Activated CD8-positive, alpha-beta memory T cell treated with anti-CD3 and anti-CD28 coated beads, Interleukin-2, amount 50 U/mL, for 4 hours (primary cell): ENCODE measurements around the gene FNIP2.
"Not testable (repeated sequence)": the region's sequence is repeated elsewhere in the genome, so short reads cannot be mapped to it uniquely, and the experiment has no call there.

ENCODE experiments used
- DNase-seq: peaks from one replicate; pipeline ENCODE4 v3.0.0-alpha.2; 2020

The FNIP2 gene

GRCh38 chr4:158796370-158797140, 27.7 kb downstream of the FNIP2 start:
- no peak for DNase-seq

- no peak for DNase-seq
Measured at GRCh38 chr4:158798062-158798461, 29.2 kb downstream of the FNIP2 start.

GRCh38 chr4:158799013-158799770, 30.4 kb downstream of the FNIP2 start:
- no peak for DNase-seq

- no peak for DNase-seq
Measured at GRCh38 chr4:158799856-158800255, 31.0 kb downstream of the FNIP2 start.

GRCh38 chr4:158801066-158801465, 32.2 kb downstream of the FNIP2 start:
- no peak for DNase-seq

GRCh38 chr4:158801677-158802076, 32.9 kb downstream of the FNIP2 start:
- DNase-seq = no peak

- no peak for DNase-seq
Measured at GRCh38 chr4:158802914-158803313, 34.1 kb downstream of the FNIP2 start.

- DNase-seq = no peak
Measured at GRCh38 chr4:158805635-158806471, 37.0 kb downstream of the FNIP2 start.

GRCh38 chr4:158807691-158808090, 38.9 kb downstream of the FNIP2 start:
- no peak for DNase-seq

- no peak for DNase-seq
Measured at GRCh38 chr4:158808399-158808798, 39.6 kb downstream of the FNIP2 start.

- DNase-seq = not testable (repeated sequence)
Measured at GRCh38 chr4:158809208-158809607, 40.4 kb downstream of the FNIP2 start.

GRCh38 chr4:158809611-158810486, 41.0 kb downstream of the FNIP2 start:
- DNase-seq = no peak

- DNase-seq = no peak
Measured at GRCh38 chr4:158810487-158811215, 41.8 kb downstream of the FNIP2 start.

GRCh38 chr4:158811216-158811540, 42.4 kb downstream of the FNIP2 start:
- no peak for DNase-seq

GRCh38 chr4:158811704-158812103, 42.9 kb downstream of the FNIP2 start:
- no peak for DNase-seq

GRCh38 chr4:158812133-158812532, 43.3 kb downstream of the FNIP2 start:
- no peak for DNase-seq

- DNase-seq = no peak
Measured at GRCh38 chr4:158812543-158812942, 43.7 kb downstream of the FNIP2 start.

GRCh38 chr4:158813113-158813512, 44.3 kb downstream of the FNIP2 start:
- DNase-seq = no peak

GRCh38 chr4:158814207-158814606, 45.4 kb downstream of the FNIP2 start:
- no peak for DNase-seq

- DNase-seq = no peak
Measured at GRCh38 chr4:158814636-158815330, 46.0 kb downstream of the FNIP2 start.

- DNase-seq = no peak
Measured at GRCh38 chr4:158816955-158817354, 48.1 kb downstream of the FNIP2 start.
